H1 (cell line): ENCODE results near the gene GRIA3. TPM values are rescaled to one million over a fixed set of nuclear protein-coding genes. Genes with fewer than 3 reads are reported as not detected.

Source experiments
- CTCF ChIA-PET: fragments of 300-600 bp; sonication (Branson Sonifier 250); formaldehyde crosslinking; loops from one replicate; lab custom pipeline; 2021; ENCODE audit not compliant: partially characterized antibody; lab: Charles Lee
- POLR2A ChIA-PET: fragments of 300-600 bp; sonication (Branson Sonifier 250); formaldehyde crosslinking; loops from one replicate; lab custom pipeline; 2021; ENCODE audit warnings: inconsistent platforms; ENCODE audit not compliant: partially characterized antibody; lab: Charles Lee
- DNase-seq, 2 experiments: peaks; one replicate each; pipeline versions ENCODE4 v3.0.0 to v3.0.0-alpha.2; 2010 to 2022; ENCODE audit warnings: low spot score in 2 of 2, low read depth in 1 of 2, mixed read lengths in 1 of 2
- FAIRE-seq: peaks from 2 replicates; lab custom pipeline; 2011; peaks lifted over from hg19 to GRCh38; lab: Jason Lieb, UNC
- H2AFZ ChIP-seq: 2 replicates; pipeline ENCODE4 v1.8.1; 2012; ENCODE audit warnings: low read length, inconsistent platforms
- H2AK5ac ChIP-seq: 2 replicates; pipeline ENCODE4 v1.6.1; 2013; ENCODE audit warnings: low read depth, low read length
- H2BK120ac ChIP-seq: replicated peaks from 2 replicates; pipeline ENCODE3; 2013; ENCODE audit warnings: low read depth, low read length, inconsistent platforms
- H2BK12ac ChIP-seq: 2 replicates; pipeline ENCODE4 v1.6.1; 2013; ENCODE audit warnings: low read depth, low read length
- H2BK15ac ChIP-seq: 2 replicates; pipeline ENCODE4 v1.6.1; 2013; ENCODE audit warnings: low read length
- H2BK20ac ChIP-seq: 2 replicates; pipeline ENCODE4 v1.6.1; 2013; ENCODE audit warnings: low read length
- H2BK5ac ChIP-seq: 2 replicates; pipeline ENCODE4 v1.6.1; 2013; ENCODE audit warnings: low read depth, low read length
- H3K14ac ChIP-seq: 2 replicates; pipeline ENCODE4 v1.6.1; 2013; ENCODE audit warnings: inconsistent platforms; ENCODE audit not compliant: insufficient read length
- H3K18ac ChIP-seq: 2 replicates; pipeline ENCODE4 v1.6.1; 2013; ENCODE audit warnings: low read length; ENCODE audit errors: extremely low read depth
- H3K23ac ChIP-seq: 2 replicates; pipeline ENCODE4 v1.6.1; 2013; ENCODE audit warnings: inconsistent platforms; ENCODE audit not compliant: insufficient read length
- H3K23me2 ChIP-seq: 2 replicates; pipeline ENCODE4 v1.6.1; 2013; ENCODE audit warnings: low read depth, low read length
- H3K27ac ChIP-seq: 2 replicates; pipeline ENCODE4 v1.6.1; 2011; ENCODE audit warnings: low read depth, low read length, inconsistent platforms
- H3K27me3 ChIP-seq, 4 experiments: replicated peaks in 1 of 4; 1 replicate in 1 of 4; 2 replicates in 3 of 4; pipeline versions ENCODE4 v1.6.1 to v1.8.1; 2011 to 2013; ENCODE audit warnings: low read length in 3 of 4, mild to moderate bottlenecking in 3 of 4, inconsistent platforms in 2 of 4, mixed read lengths in 2 of 4, moderate library complexity in 1 of 4; ENCODE audit not compliant: control insufficient read depth in 3 of 4, insufficient read depth in 3 of 4; ENCODE audit errors: extremely low read depth in 1 of 4
- H3K36me3 ChIP-seq, 4 experiments: 2 replicates each; pipeline versions ENCODE4 v1.6.1 to v1.8.1; 2011 to 2013; ENCODE audit warnings: mild to moderate bottlenecking in 4 of 4, low read length in 3 of 4, moderate library complexity in 2 of 4, control low read depth in 1 of 4, inconsistent platforms in 1 of 4; ENCODE audit not compliant: insufficient read depth in 4 of 4, control insufficient read depth in 2 of 4
- H3K4ac ChIP-seq: replicated peaks from 2 replicates; pipeline ENCODE3; 2013; ENCODE audit warnings: low read length, low read depth, mixed read lengths, inconsistent platforms; ENCODE audit not compliant: insufficient read length
- H3K4me1 ChIP-seq, 4 experiments: replicated peaks in 1 of 4; 1 replicate in 1 of 4; 2 replicates in 3 of 4; pipeline versions ENCODE4 v1.6.1 to v1.8.1; 2011 to 2013; ENCODE audit warnings: low read length in 3 of 4, inconsistent platforms in 2 of 4, mixed read lengths in 1 of 4; ENCODE audit not compliant: insufficient read depth in 4 of 4, control insufficient read depth in 3 of 4
- H3K4me2 ChIP-seq, 2 experiments: 2 replicates each; pipeline versions ENCODE4 v1.6.1 to v1.8.1; 2011 to 2013; ENCODE audit warnings: low read depth in 2 of 2, low read length in 2 of 2, control low read depth in 1 of 2, inconsistent platforms in 1 of 2, mild to moderate bottlenecking in 1 of 2; ENCODE audit not compliant: insufficient read depth in 1 of 2
- H3K4me3 ChIP-seq, 4 experiments: fragments of 200-600, 300-600 bp in 1 of 4; sonication (generic), shearing (Covaris generic), sonication (Bioruptor Twin) in 1 of 4; 2 replicates each; pipeline versions ENCODE4 v1.5.1 to v1.8.1; 2011 to 2016; ENCODE audit warnings: low read length in 4 of 4, low read depth in 3 of 4, control low read depth in 2 of 4, inconsistent platforms in 2 of 4, mild to moderate bottlenecking in 2 of 4, mixed read lengths in 1 of 4, moderate library complexity in 1 of 4; ENCODE audit not compliant: insufficient read depth in 2 of 4; ENCODE audit errors: extremely low read depth in 1 of 4
- H3K56ac ChIP-seq: replicated peaks from 2 replicates; pipeline ENCODE3; 2013; ENCODE audit warnings: low read depth, mild to moderate bottlenecking, mixed read lengths, low read length, inconsistent platforms; ENCODE audit not compliant: insufficient read length
- H3K79me1 ChIP-seq: 2 replicates; pipeline ENCODE4 v1.6.1; 2013; ENCODE audit warnings: low read depth, low read length, control low read depth
- H3K79me2 ChIP-seq, 2 experiments: 2 replicates each; pipeline versions ENCODE4 v1.6.1 to v1.8.1; 2012 to 2013; ENCODE audit warnings: low read length in 2 of 2, mild to moderate bottlenecking in 2 of 2, inconsistent platforms in 1 of 2; ENCODE audit not compliant: insufficient read depth in 2 of 2, control insufficient read depth in 1 of 2
- H3K9ac ChIP-seq, 4 experiments: replicated peaks in 1 of 4; 1 replicate in 1 of 4; 2 replicates in 3 of 4; pipeline versions ENCODE4 v1.6.1 to v1.8.1; 2011 to 2013; ENCODE audit warnings: low read depth in 3 of 4, low read length in 3 of 4, control low read depth in 2 of 4, mild to moderate bottlenecking in 2 of 4, moderate library complexity in 2 of 4, inconsistent platforms in 1 of 4; ENCODE audit errors: extremely low read depth in 1 of 4
- H3K9me3 ChIP-seq, 2 experiments: 2 replicates each; pipeline versions ENCODE4 v1.6.1 to v1.8.1; 2012 to 2013; ENCODE audit warnings: mild to moderate bottlenecking in 2 of 2, moderate library complexity in 2 of 2, control low read depth in 1 of 2, inconsistent platforms in 1 of 2, low read depth in 1 of 2, low read length in 1 of 2, mixed read lengths in 1 of 2; ENCODE audit not compliant: insufficient read depth in 2 of 2
- H4K20me1 ChIP-seq, 2 experiments: replicated peaks in 1 of 2; 2 replicates each; pipeline versions ENCODE3 to v1.8.1; 2011 to 2013; ENCODE audit warnings: inconsistent platforms in 2 of 2, low read length in 2 of 2, mild to moderate bottlenecking in 1 of 2; ENCODE audit not compliant: insufficient read depth in 2 of 2, control insufficient read depth in 1 of 2
- H4K5ac ChIP-seq: 2 replicates; pipeline ENCODE4 v1.6.1; 2013; ENCODE audit warnings: low read length, low read depth, mixed read lengths, inconsistent platforms; ENCODE audit not compliant: insufficient read length
- H4K8ac ChIP-seq: 2 replicates; pipeline ENCODE4 v1.8.0; 2013; ENCODE audit warnings: mild to moderate bottlenecking, moderate library complexity, low read length, inconsistent platforms; ENCODE audit not compliant: insufficient read depth; ENCODE audit errors: extremely low read depth
- H4K91ac ChIP-seq: replicated peaks from 2 replicates; pipeline ENCODE3; 2013; ENCODE audit warnings: low read length, mixed read lengths, inconsistent platforms; ENCODE audit not compliant: insufficient read length
- CTCF ChIP-seq, 3 experiments: IDR thresholded peaks; 1 replicate in 2 of 3; 2 replicates in 1 of 3; pipeline versions ENCODE4 v1.5.1 to v1.6.1; 2011; ENCODE audit warnings: low read length in 3 of 3, mild to moderate bottlenecking in 3 of 3, inconsistent platforms in 2 of 3, low read depth in 1 of 3, moderate library complexity in 1 of 3; ENCODE audit not compliant: insufficient read depth in 1 of 3; ENCODE audit errors: control extremely low read depth in 1 of 3
- EGR1 ChIP-seq: IDR thresholded peaks from 2 replicates; pipeline ENCODE4 v1.6.1; 2011; ENCODE audit warnings: low read depth, low read length, borderline replicate concordance
- GABPA ChIP-seq: IDR thresholded peaks from 2 replicates; pipeline ENCODE4 v1.6.1; 2011; ENCODE audit warnings: mild to moderate bottlenecking, low read length, moderate library complexity, borderline replicate concordance; ENCODE audit not compliant: insufficient read depth
- HDAC2 ChIP-seq, 2 experiments: fragments of 300-600 bp in 1 of 2; sonication (generic) in 1 of 2; IDR thresholded peaks; 2 replicates each; pipeline ENCODE4 v1.6.1; 2011 to 2012; ENCODE audit warnings: low read depth in 2 of 2, low read length in 2 of 2, mild to moderate bottlenecking in 2 of 2, moderate library complexity in 2 of 2, borderline replicate concordance in 1 of 2, inconsistent platforms in 1 of 2
- KDM5A ChIP-seq: fragments of 200-600 bp; IDR thresholded peaks from 2 replicates; pipeline ENCODE4 v1.7.1; 2012; ENCODE audit warnings: mild to moderate bottlenecking, low read length, inconsistent platforms, mixed read lengths
- MAFK ChIP-seq: IDR thresholded peaks from 2 replicates; pipeline ENCODE4 v1.6.1; 2012; ENCODE audit warnings: low read depth, mild to moderate bottlenecking, improper control_type of control experiment, low read length
- MAX ChIP-seq: IDR thresholded peaks from 2 replicates; pipeline ENCODE4 v1.6.1; 2012; ENCODE audit warnings: inconsistent platforms
- POU5F1 ChIP-seq: IDR thresholded peaks from 2 replicates; pipeline ENCODE4 v1.6.1; 2011; ENCODE audit warnings: low read depth, mild to moderate bottlenecking, low read length, moderate library complexity
- SP1 ChIP-seq: IDR thresholded peaks from 2 replicates; pipeline ENCODE4 v1.6.1; 2011; ENCODE audit warnings: low read depth, low read length
- SP4 ChIP-seq: IDR thresholded peaks from 2 replicates; pipeline ENCODE4 v1.6.1; 2012; ENCODE audit warnings: low read length, inconsistent platforms
- SUZ12 ChIP-seq: fragments of 200-600 bp; sonication (generic); IDR thresholded peaks from 2 replicates; pipeline ENCODE4 v1.6.1; 2012; ENCODE audit warnings: mild to moderate bottlenecking, inconsistent platforms, low read length, moderate library complexity, mixed read lengths
- TCF12 ChIP-seq: IDR thresholded peaks from 2 replicates; pipeline ENCODE4 v1.6.1; 2011; ENCODE audit warnings: low read depth, mild to moderate bottlenecking, low read length
- WGBS, 2 experiments: shearing (Covaris generic) in 1 of 2; methylation state at CpG; one replicate each; pipeline versions ENCODE4 v1.1.6 to v1.1.7; 2013 to 2015; ENCODE audit warnings: low lambda C conversion rate in 2 of 2, mixed read lengths in 2 of 2, inconsistent platforms in 1 of 2, low coverage in 1 of 2, missing lambda C conversion rate in 1 of 2; ENCODE audit not compliant: insufficient replicate concordance in 2 of 2, insufficient coverage in 1 of 2, insufficient read length in 1 of 2; ENCODE audit errors: extremely low coverage in 1 of 2, missing lambda C conversion rate in 1 of 2; 5-methylcytosine and 5-hydroxymethylcytosine counted together
- polyA plus RNA-seq, 7 experiments: library from polyadenylated mRNA; depleted of rRNA in 3 of 7; stranded (reverse) in 5 of 7; unstranded in 2 of 7; fragments of >200 nt in 5 of 7; fragments of 200-250 nt in 2 of 7; gene quantifications; 1 replicate in 5 of 7; 2 replicates in 1 of 7; 4 replicates in 1 of 7; pipeline versions ENCODE4 v1.2.1 to v1.2.3, GENCODE V29; 2011 to 2013; ENCODE audit warnings: missing spikeins in 2 of 7, mixed read lengths in 2 of 7
- total RNA-seq: library from RNA; stranded (reverse); fragmentation: NEBNext Ultra II Directional; extraction: Animal tissue kit (Norgen Biotek cat#: 25700); gene quantifications from 2 replicates; pipeline ENCODE4 v1.2.1, GENCODE V29; 2021

Gene GRIA3
- total and polyA plus RNA-seq, 2 of the 8 experiments (the other 6 are each of a cell fraction or from before 2014, with no cell fraction given), result 2.6 to 3.0 TPM

GRCh38 chrX:123237271-123237670 lies 53.2 kb downstream of the GRIA3 start:
- Histone ChIP-seq H2BK15ac (no peak overlapping the region), H3K9ac (no peak overlapping the region), H3K79me2 (no peaks in the 10 kb centered on the region), H4K8ac (no peak overlapping the region), H3K27ac (no peak overlapping the region), H3K23ac (no peak overlapping the region), H2AK5ac (no peak overlapping the region), H3K4me2 (no peak overlapping the region), H3K27me3 (peaks cover 0 to 9% (median 8%) of the 10 kb centered on the region in 4 experiments; a peak in 4 of 7 replicates), H3K4me1 (no peaks in the 10 kb centered on the region), H2AFZ (no peak overlapping the region), H4K20me1 (no peaks in the 10 kb centered on the region), H2BK120ac (no peak overlapping the region), H3K56ac (no peak overlapping the region), H2BK20ac (no peak overlapping the region), H4K5ac (no peak overlapping the region), H4K91ac (no peak overlapping the region), H2BK5ac (no peak overlapping the region), H2BK12ac (no peak overlapping the region), H3K23me2 (no peaks in the 10 kb centered on the region), H3K4ac (no peak overlapping the region), H3K18ac (no peak overlapping the region), H3K9me3 (no peaks in the 10 kb centered on the region), H3K79me1 (no peaks in the 10 kb centered on the region), H3K36me3 (no peaks in the 10 kb centered on the region), H3K14ac (no peak overlapping the region), H3K4me3 (no peak overlapping the region)
- ChIA-PET CTCF (no interaction called here), POLR2A (no interaction called here)
- no peak for DNase-seq
- 89% methylated on average over 3 of the region's 3 CpGs; no CpG with 5 or more reads in 1 of the 2 experiments for WGBS, 2 experiments
- no peak for FAIRE-seq
- no peak for TF ChIP-seq HDAC2 (IDR thresholded peaks at IDR 0.05; ENCODE audit: borderline replicate concordance in 1 of 2, low read depth in 2 of 2, low read length in 2 of 2)
- no peak for TF ChIP-seq SP4
- no peak for TF ChIP-seq SP1
- no peak for TF ChIP-seq MAFK
- no peak for TF ChIP-seq SUZ12
- no peak for TF ChIP-seq TCF12
- TF ChIP-seq GABPA, result no peak
- TF ChIP-seq MAX, result no peak
- no peak for TF ChIP-seq EGR1
- TF ChIP-seq CTCF (IDR thresholded peaks at IDR 0.05; ENCODE audit: control extremely low read depth in 1 of 3, insufficient read depth in 1 of 3, low read depth in 1 of 3, low read length in 3 of 3), result no peak
- no peak for TF ChIP-seq POU5F1
- TF ChIP-seq KDM5A, result no peak
